GM18517 (cell line): ENCODE data around the gene FKBP3.

Source experiments
- ATAC-seq: cut with Tn5 transposase; IDR thresholded peaks from one replicate; pipeline ENCODE4 v1.9.1; 2021; ENCODE audit warnings: mild to moderate bottlenecking, moderate library complexity; ENCODE audit not compliant: unreplicated experiment

Gene FKBP3

DNA sequence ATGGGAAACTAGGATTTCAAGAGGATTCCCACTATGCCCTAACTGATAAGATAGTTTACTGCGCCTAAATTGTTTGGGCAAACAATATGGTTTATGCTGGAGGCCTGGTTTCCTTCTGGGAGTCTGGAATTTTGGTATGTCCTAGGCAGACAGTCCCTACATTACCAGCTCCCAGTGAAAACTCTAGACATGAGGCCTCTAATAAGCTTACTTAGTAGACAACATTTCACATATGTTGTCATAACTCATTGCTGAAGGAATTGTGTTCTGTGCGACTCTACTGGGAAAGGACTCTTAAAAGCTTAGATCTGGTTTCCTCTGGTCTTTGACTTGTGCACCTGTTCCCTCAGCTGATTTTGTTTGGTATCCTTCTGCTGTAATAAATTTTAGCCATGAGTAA, 68.3 kb downstream of the FKBP3 start:
- ATAC-seq = no peak
